B cell (primary cell): ENCODE measurements around the gene NCAN.

Source experiments
- EZH2 ChIP-seq: IDR thresholded peaks from 2 replicates; pipeline ENCODE4 v1.6.1; 2012; ENCODE audit warnings: borderline replicate concordance, low read depth, mild to moderate bottlenecking, moderate library complexity, low read length; ENCODE audit not compliant: insufficient read depth, poor library complexity, severe bottlenecking
- TF ChIP-seq, protein P1 (sequence below): fragments of 200-600 bp; IDR thresholded peaks from one replicate; pipeline ENCODE4 v1.8.0; 2022; ENCODE audit warnings: antibody characterized with exemption, mild to moderate bottlenecking

DNA sequence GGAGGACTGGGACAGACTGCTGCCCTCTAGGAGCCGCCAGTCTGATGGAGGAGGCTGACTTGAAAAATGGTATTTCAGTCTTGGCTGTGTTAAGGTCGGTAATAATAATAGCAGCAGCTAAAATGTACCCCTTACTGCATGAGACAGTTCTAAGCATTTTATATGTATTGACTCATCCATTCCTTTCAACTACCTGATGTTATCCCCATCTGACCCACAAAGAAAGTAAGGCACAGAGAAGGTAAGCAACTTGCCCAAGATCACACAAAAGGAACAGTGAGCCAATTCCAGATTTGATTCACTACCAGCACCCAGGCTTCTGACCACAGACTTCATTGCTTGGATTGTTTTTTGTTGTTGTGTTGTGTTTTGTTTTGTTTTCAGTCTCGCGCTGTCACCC is 4.0 kb downstream of the NCAN start:
- TF ChIP-seq, protein P1, sequence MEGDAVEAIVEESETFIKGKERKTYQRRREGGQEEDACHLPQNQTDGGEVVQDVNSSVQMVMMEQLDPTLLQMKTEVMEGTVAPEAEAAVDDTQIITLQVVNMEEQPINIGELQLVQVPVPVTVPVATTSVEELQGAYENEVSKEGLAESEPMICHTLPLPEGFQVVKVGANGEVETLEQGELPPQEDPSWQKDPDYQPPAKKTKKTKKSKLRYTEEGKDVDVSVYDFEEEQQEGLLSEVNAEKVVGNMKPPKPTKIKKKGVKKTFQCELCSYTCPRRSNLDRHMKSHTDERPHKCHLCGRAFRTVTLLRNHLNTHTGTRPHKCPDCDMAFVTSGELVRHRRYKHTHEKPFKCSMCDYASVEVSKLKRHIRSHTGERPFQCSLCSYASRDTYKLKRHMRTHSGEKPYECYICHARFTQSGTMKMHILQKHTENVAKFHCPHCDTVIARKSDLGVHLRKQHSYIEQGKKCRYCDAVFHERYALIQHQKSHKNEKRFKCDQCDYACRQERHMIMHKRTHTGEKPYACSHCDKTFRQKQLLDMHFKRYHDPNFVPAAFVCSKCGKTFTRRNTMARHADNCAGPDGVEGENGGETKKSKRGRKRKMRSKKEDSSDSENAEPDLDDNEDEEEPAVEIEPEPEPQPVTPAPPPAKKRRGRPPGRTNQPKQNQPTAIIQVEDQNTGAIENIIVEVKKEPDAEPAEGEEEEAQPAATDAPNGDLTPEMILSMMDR, result no peak
- no peak for TF ChIP-seq EZH2
